HepG2 (cell line): ENCODE results near the gene CENPP. TPM values are rescaled to one million over a fixed set of nuclear protein-coding genes. Genes with fewer than 3 reads are reported as not detected.

Experiments used
- ATAC-seq: fragments of 200-7000 bp; cut with Tn5 transposase; 3 replicates; pipeline ENCODE4 v1.9.1; 2020; ENCODE audit warnings: mild to moderate bottlenecking, moderate library complexity
- BruUV-seq: library from RNA; stranded (reverse); fragments of 400-500 nt; replicated peaks from 2 replicates; lab custom pipeline; 2021; lab: Mats Ljungman, UMichigan
- CTCF ChIA-PET: fragments of 300-600 bp; formaldehyde crosslinking; extraction: SDS; loops from one replicate; lab custom pipeline; 2021; ENCODE audit warnings: low total read pairs, inconsistent platforms, low intra/inter-chr PET ratio; lab: Yijun Ruan, JAX
- POLR2A ChIA-PET: fragments of 350-600 bp; sonication (Branson Sonifier 250); formaldehyde crosslinking; loops from one replicate; lab custom pipeline; 2020; ENCODE audit warnings: antibody characterized with exemption, inconsistent platforms; lab: Yijun Ruan, JAX
- DNase-seq: peaks from one replicate; pipeline ENCODE4 v3.0.0-alpha.2; 2015; ENCODE audit warnings: low spot score
- FAIRE-seq: peaks from 3 replicates; lab custom pipeline; 2011; peaks lifted over from hg19 to GRCh38; lab: Jason Lieb, UNC
- H2AFZ ChIP-seq: one replicate; pipeline ENCODE4 v1.6.1; 2011; ENCODE audit warnings: low read length, inconsistent platforms
- H3K27ac ChIP-seq: fragments of 300-600 bp; 3 replicates; pipeline ENCODE4 v1.8.0; 2011; ENCODE audit warnings: mixed run types, mild to moderate bottlenecking, mixed read lengths, low read length, inconsistent platforms; ENCODE audit not compliant: insufficient read depth; ENCODE audit errors: extremely low read length
- H3K27me3 ChIP-seq, 2 experiments: fragments of 200-600 bp in 1 of 2; 2 replicates in 1 of 2; 3 replicates in 1 of 2; pipeline versions ENCODE4 v1.6.0 to v1.8.0; 2011; ENCODE audit warnings: low read length in 2 of 2, mild to moderate bottlenecking in 2 of 2, moderate library complexity in 2 of 2, inconsistent platforms in 1 of 2; ENCODE audit not compliant: insufficient read depth in 2 of 2, control insufficient read depth in 1 of 2
- H3K36me3 ChIP-seq, 2 experiments: fragments of 200-600 bp in 1 of 2; replicated peaks in 1 of 2; 2 replicates in 1 of 2; 3 replicates in 1 of 2; pipeline versions ENCODE4 v1.5.1 to v1.8.0; 2011; ENCODE audit warnings: low read length in 2 of 2, inconsistent platforms in 1 of 2; ENCODE audit not compliant: insufficient read depth in 2 of 2, control insufficient read depth in 1 of 2
- H3K4me1 ChIP-seq: 2 replicates; pipeline ENCODE4 v1.5.1; 2012; ENCODE audit warnings: low read length, inconsistent platforms; ENCODE audit not compliant: insufficient read depth
- H3K4me2 ChIP-seq: 2 replicates; pipeline ENCODE4 v1.6.0; 2011; ENCODE audit warnings: low read depth, low read length, inconsistent platforms
- H3K4me3 ChIP-seq, 3 experiments: fragments of 200-600 bp in 1 of 3; sonication (generic), shearing (Covaris generic) in 1 of 3; replicated peaks in 1 of 3; 2 replicates each; pipeline ENCODE4 v1.5.1; 2011 to 2016; ENCODE audit warnings: low read length in 3 of 3, inconsistent platforms in 2 of 3, low read depth in 2 of 3, mild to moderate bottlenecking in 2 of 3, control low read depth in 1 of 3, mixed read lengths in 1 of 3; ENCODE audit not compliant: insufficient read depth in 1 of 3
- H3K79me2 ChIP-seq: one replicate; pipeline ENCODE4 v1.6.1; 2011; ENCODE audit warnings: low read length, inconsistent platforms; ENCODE audit not compliant: insufficient read depth
- H3K9ac ChIP-seq: 2 replicates; pipeline ENCODE4 v1.6.0; 2011; ENCODE audit warnings: mild to moderate bottlenecking, low read depth, low read length, inconsistent platforms; ENCODE audit not compliant: insufficient read depth
- H3K9me3 ChIP-seq: 2 replicates; pipeline ENCODE4 v1.5.1; 2012; ENCODE audit warnings: mild to moderate bottlenecking, low read length
- H4K20me1 ChIP-seq: 2 replicates; pipeline ENCODE4 v1.6.0; 2011; ENCODE audit warnings: inconsistent platforms, mild to moderate bottlenecking, low read length, moderate library complexity; ENCODE audit not compliant: insufficient read depth
- ARID2 ChIP-seq: sonication (generic); formaldehyde crosslinking; IDR thresholded peaks from 2 replicates; pipeline ENCODE4 v1.8.1; 2022; ENCODE audit warnings: mild to moderate bottlenecking, missing genetic modification reagents, borderline replicate concordance
- ATF4 ChIP-seq, 2 experiments: fragments of 450-650 bp in 1 of 2; sonication (generic) in 1 of 2; formaldehyde crosslinking; IDR thresholded peaks; 2 replicates each; pipeline versions ENCODE4 v1.5.0 to v1.8.0; 2020 to 2022; ENCODE audit warnings: mild to moderate bottlenecking in 1 of 2, missing genetic modification reagents in 1 of 2
- BCL3 ChIP-seq: sonication (generic); formaldehyde crosslinking; IDR thresholded peaks from 2 replicates; pipeline ENCODE4 v1.5.1; 2020; ENCODE audit warnings: mild to moderate bottlenecking, missing genetic modification reagents, moderate library complexity
- BRD4 ChIP-seq: sonication (generic); formaldehyde crosslinking; IDR thresholded peaks from 2 replicates; pipeline ENCODE4 v1.4.0; 2020; ENCODE audit warnings: missing genetic modification reagents
- FOXK1 ChIP-seq: sonication (generic); formaldehyde crosslinking; IDR thresholded peaks from 2 replicates; pipeline ENCODE4 v1.4.0; 2020; ENCODE audit warnings: low read depth, missing genetic modification reagents, borderline replicate concordance
- HNRNPH1 ChIP-seq: fragments of 200-400 bp; formaldehyde crosslinking; optimal IDR thresholded peaks from 2 replicates; pipeline ENCODE3; 2017; ENCODE audit warnings: mild to moderate bottlenecking, low read depth, low read length
- IRF9 ChIP-seq: sonication (generic); formaldehyde crosslinking; IDR thresholded peaks from 2 replicates; pipeline ENCODE4 v1.8.0; 2022; ENCODE audit warnings: missing genetic modification reagents, mild to moderate bottlenecking, borderline replicate concordance
- KDM1A ChIP-seq: IDR thresholded peaks from 2 replicates; pipeline ENCODE4 v1.6.1; 2016; ENCODE audit warnings: missing compliant biosample characterization
- KLF15 ChIP-seq: sonication (generic); formaldehyde crosslinking; IDR thresholded peaks from 2 replicates; pipeline ENCODE4 v1.8.1; 2023; ENCODE audit warnings: borderline replicate concordance, mild to moderate bottlenecking, inconsistent platforms, missing genetic modification reagents, mixed read lengths
- NFRKB ChIP-seq: fragments of 450-650 bp; IDR thresholded peaks from 2 replicates; pipeline ENCODE4 v1.6.1; 2017
- NPAS2 ChIP-seq: sonication (generic); formaldehyde crosslinking; IDR thresholded peaks from 2 replicates; pipeline ENCODE4 v1.8.0; 2022; ENCODE audit warnings: mild to moderate bottlenecking, missing genetic modification reagents, borderline replicate concordance
- PLRG1 ChIP-seq: fragments of 450-650 bp; conservative IDR thresholded peaks from 2 replicates; pipeline ENCODE4 v1.6.1; 2016
- RFXANK ChIP-seq: IDR thresholded peaks from 2 replicates; pipeline ENCODE4 v1.6.1; 2016
- TBX3 ChIP-seq: fragments of 450-650 bp; IDR thresholded peaks from 2 replicates; pipeline ENCODE4 v1.6.1; 2017; ENCODE audit warnings: antibody characterized with exemption, mild to moderate bottlenecking, inconsistent platforms, borderline replicate concordance
- TSC22D2 ChIP-seq: sonication (generic); formaldehyde crosslinking; IDR thresholded peaks from 2 replicates; pipeline ENCODE4 v1.5.1; 2020; ENCODE audit warnings: missing genetic modification reagents, mild to moderate bottlenecking, borderline replicate concordance
- ZFP1 ChIP-seq: IDR thresholded peaks from 2 replicates; pipeline ENCODE4 v1.6.1; 2016
- ZNF337 ChIP-seq: sonication (generic); formaldehyde crosslinking; IDR thresholded peaks from 2 replicates; pipeline ENCODE4 v1.5.1; 2020; ENCODE audit warnings: missing genetic modification reagents, low read depth, mild to moderate bottlenecking, borderline replicate concordance
- ZNF597 ChIP-seq: sonication (generic); formaldehyde crosslinking; IDR thresholded peaks from 2 replicates; pipeline ENCODE4 v1.5.0; 2020; ENCODE audit warnings: missing genetic modification reagents
- ZSCAN31 ChIP-seq: sonication (generic); formaldehyde crosslinking; IDR thresholded peaks from 2 replicates; pipeline ENCODE4 v1.5.0; 2020; ENCODE audit warnings: low read depth, mild to moderate bottlenecking, missing genetic modification reagents
- WGBS: methylation state at CpG from one replicate; pipeline ENCODE4 v1.1.6; 2017; ENCODE audit warnings: low lambda C conversion rate; 5-methylcytosine and 5-hydroxymethylcytosine counted together
- in situ Hi-C: cut with HindIII; loops from 2 replicates; pipeline ENCODE4 v1.10.0; 2017; ENCODE audit warnings: low pct_unique_long_range_greater_than_20kb; ENCODE audit not compliant: extremely low pct_ligation_motif_present
- intact Hi-C: fragments of 100-400 bp; cut with micrococcal nuclease; formaldehyde crosslinking; loops from one replicate; pipeline ENCODE4 v1.10.0; 2022; ENCODE audit not compliant: unreplicated experiment
- polyA plus RNA-seq, 8 experiments: library from polyadenylated mRNA; depleted of rRNA in 3 of 8; stranded (reverse) in 7 of 8; unstranded in 1 of 8; fragments of >200 nt; fragmentation: Illumina TruSeq in 4 of 8; extraction: Trizol in 4 of 8; gene quantifications; 2 replicates each; pipeline versions ENCODE4 v1.2.1 to v1.2.3, GENCODE V29; 2011 to 2016; ENCODE audit warnings: low read depth in 4 of 8, missing spikeins in 1 of 8, mixed read lengths in 1 of 8; ENCODE audit not compliant: insufficient read depth in 1 of 8
- total RNA-seq, 5 experiments: library from RNA; depleted of rRNA; stranded (reverse); fragments of >200 nt; fragmentation: Illumina TruSeq; extraction: Trizol; gene quantifications; 2 replicates each; pipeline ENCODE4 v1.2.3, GENCODE V29; 2016; ENCODE audit warnings: low read depth in 1 of 5

Gene CENPP
- total and polyA plus RNA-seq, 2 of the 13 experiments (the other 11 are each of a cell fraction or from before 2014, with no cell fraction given) = 2.0 to 11.4 TPM

- BruUV-seq = no TSS peak
- Histone ChIP-seq H3K27ac (no peak overlapping the region), H3K4me1 (peaks cover 6% of the 10 kb centered on the region), H3K9me3 (no peaks in the 10 kb centered on the region), H2AFZ (no peak overlapping the region), H3K27me3 (no peaks in the 10 kb centered on the region), H3K36me3 (no peaks in the 10 kb centered on the region), H3K4me2 (no peak overlapping the region), H3K79me2 (no peaks in the 10 kb centered on the region), H4K20me1 (no peaks in the 10 kb centered on the region), H3K9ac (no peak overlapping the region), H3K4me3 (no peak overlapping the region)
- WGBS = 76% methylated on average over 3 of the region's 3 CpGs
- in situ Hi-C loops (no loop called here), intact Hi-C loops (no loop called here)
- no peak for FAIRE-seq
- POLR2A ChIA-PET = no interaction called here
- CTCF ChIA-PET = no interaction called here
- no peak for DNase-seq
- ATAC-seq = no peak
- TF ChIP-seq KLF15 = no peak
- TF ChIP-seq ATF4 (CRISPR knock-in tag; IDR thresholded peaks at IDR 0.05) = no peak
- TF ChIP-seq IRF9 (CRISPR knock-in tag) = no peak
- no peak for TF ChIP-seq NFRKB
- TF ChIP-seq TSC22D2 (CRISPR knock-in tag) = no peak
- no peak for TF ChIP-seq TBX3
- no peak for TF ChIP-seq ARID2 (CRISPR knock-in tag)
- TF ChIP-seq BRD4 (CRISPR knock-in tag) = no peak
- no peak for TF ChIP-seq ZFP1 (CRISPR knock-in tag)
- no peak for TF ChIP-seq PLRG1
- no peak for TF ChIP-seq NPAS2
- TF ChIP-seq ZNF337 = no peak
- TF ChIP-seq BCL3 (CRISPR knock-in tag) = no peak
- no peak for TF ChIP-seq KDM1A (CRISPR knock-in tag)
- TF ChIP-seq RFXANK (CRISPR knock-in tag) = no peak
- TF ChIP-seq FOXK1 (CRISPR knock-in tag) = no peak
- TF ChIP-seq ZNF597 (CRISPR knock-in tag) = no peak
- no peak for TF ChIP-seq HNRNPH1
- TF ChIP-seq ZSCAN31 (CRISPR knock-in tag) = no peak
Observed at GRCh38 chr9:92590377-92590776, 264.6 kb downstream of the CENPP start.
